DOHH2 (cell line): ENCODE measurements around the gene IL13RA2.
A peak's percentile ranks its signal among the peaks of the same experiment; 100 is the strongest.

Source experiments
- H3F3A ChIP-seq: fragments of 200-600 bp; sonication (generic), shearing (Covaris generic); 2 replicates; pipeline ENCODE4 v1.6.0; 2016; ENCODE audit warnings: antibody characterized with exemption, mild to moderate bottlenecking; ENCODE audit not compliant: control insufficient read depth, insufficient read depth
- H3K27ac ChIP-seq: fragments of 200-600 bp; sonication (generic); 2 replicates; pipeline ENCODE4 v1.5.1; 2014; ENCODE audit warnings: low read depth, mild to moderate bottlenecking, low read length, moderate library complexity
- H3K27me3 ChIP-seq: fragments of 200-600 bp; sonication (generic); 2 replicates; pipeline ENCODE4 v1.6.1; 2014; ENCODE audit warnings: mild to moderate bottlenecking, low read length, mixed read lengths; ENCODE audit not compliant: control insufficient read depth
- H3K36me3 ChIP-seq: fragments of 200-600 bp; sonication (generic); 2 replicates; pipeline ENCODE4 v1.6.1; 2014; ENCODE audit warnings: mild to moderate bottlenecking, low read length, moderate library complexity, mixed read lengths; ENCODE audit not compliant: control insufficient read depth
- H3K4me1 ChIP-seq: fragments of 200-600 bp; sonication (generic); 2 replicates; pipeline ENCODE4 v1.6.1; 2014; ENCODE audit warnings: mild to moderate bottlenecking, low read length, mixed read lengths; ENCODE audit not compliant: control insufficient read depth
- H3K4me2 ChIP-seq: fragments of 200-600 bp; sonication (generic); 2 replicates; pipeline ENCODE4 v1.6.0; 2014; ENCODE audit warnings: mild to moderate bottlenecking, low read length, moderate library complexity
- H3K4me3 ChIP-seq: fragments of 200-600 bp; sonication (generic); 2 replicates; pipeline ENCODE4 v1.5.1; 2014; ENCODE audit warnings: mild to moderate bottlenecking, low read length, mixed read lengths
- H3K79me2 ChIP-seq: fragments of 200-600 bp; sonication (generic); 2 replicates; pipeline ENCODE4 v1.6.1; 2014; ENCODE audit warnings: mild to moderate bottlenecking, low read length, mixed read lengths; ENCODE audit not compliant: control insufficient read depth
- H3K9me2 ChIP-seq: fragments of 200-600 bp; sonication (generic); replicated peaks from 2 replicates; pipeline ENCODE4 v1.6.1; 2014; ENCODE audit warnings: mild to moderate bottlenecking, low read length, mixed read lengths; ENCODE audit not compliant: control insufficient read depth
- H3K9me3 ChIP-seq: fragments of 200-600 bp; sonication (generic); 2 replicates; pipeline ENCODE4 v1.6.1; 2014; ENCODE audit warnings: antibody characterized with exemption, low read length, mixed read lengths; ENCODE audit not compliant: control insufficient read depth, insufficient read depth
- H4K20me1 ChIP-seq: fragments of 200-600 bp; sonication (generic); 2 replicates; pipeline ENCODE4 v1.6.0; 2014; ENCODE audit warnings: low read depth, mild to moderate bottlenecking, antibody characterized with exemption, low read length, moderate library complexity; ENCODE audit not compliant: control insufficient read depth, insufficient read depth
- EZH2phosphoT487 ChIP-seq: fragments of 200-600 bp; sonication (generic); IDR thresholded peaks from 2 replicates; pipeline ENCODE4 v1.6.1; 2017; ENCODE audit warnings: borderline replicate concordance, mild to moderate bottlenecking, antibody characterized with exemption, low read length, moderate library complexity, mixed read lengths
- TF ChIP-seq, protein P1 (sequence below): fragments of 200-600 bp; sonication (generic); IDR thresholded peaks from one replicate; pipeline ENCODE4 v1.5.1; 2014; ENCODE audit warnings: antibody characterized with exemption, mild to moderate bottlenecking, low read depth, low read length; ENCODE audit not compliant: poor library complexity, severe bottlenecking

The IL13RA2 gene

DNA sequence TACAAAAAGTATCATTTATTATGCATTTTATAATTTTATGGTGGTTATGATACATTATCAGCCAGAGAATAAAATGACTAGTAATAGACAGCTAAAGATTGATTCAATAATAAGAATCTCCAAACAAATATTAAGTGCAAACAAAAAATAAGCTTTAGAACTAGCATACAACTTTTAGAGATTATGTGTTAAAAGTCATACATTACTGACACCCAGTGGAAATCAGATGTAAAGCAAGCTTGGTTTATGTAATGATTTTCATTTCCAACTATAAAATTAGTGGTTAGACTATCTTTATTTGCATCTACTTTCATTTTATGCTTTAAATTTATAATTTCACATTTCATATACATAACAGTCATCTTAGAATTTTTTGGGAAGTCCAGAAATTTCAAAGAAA lies 57.7 kb downstream of the IL13RA2 start:
- Histone ChIP-seq H3K4me2 (no peak overlapping the region), H3K9me2 (no peaks in the 10 kb centered on the region), H3K27ac (no peak overlapping the region), H3K36me3 (no peaks in the 10 kb centered on the region), H3K4me3 (no peak overlapping the region), H3K4me1 (no peaks in the 10 kb centered on the region), H3F3A (no peaks in the 10 kb centered on the region), H3K79me2 (no peaks in the 10 kb centered on the region), H3K9me3 (no peaks in the 10 kb centered on the region), H3K27me3 (no peaks in the 10 kb centered on the region), H4K20me1 (no peaks in the 10 kb centered on the region)
- TF ChIP-seq, protein P1, sequence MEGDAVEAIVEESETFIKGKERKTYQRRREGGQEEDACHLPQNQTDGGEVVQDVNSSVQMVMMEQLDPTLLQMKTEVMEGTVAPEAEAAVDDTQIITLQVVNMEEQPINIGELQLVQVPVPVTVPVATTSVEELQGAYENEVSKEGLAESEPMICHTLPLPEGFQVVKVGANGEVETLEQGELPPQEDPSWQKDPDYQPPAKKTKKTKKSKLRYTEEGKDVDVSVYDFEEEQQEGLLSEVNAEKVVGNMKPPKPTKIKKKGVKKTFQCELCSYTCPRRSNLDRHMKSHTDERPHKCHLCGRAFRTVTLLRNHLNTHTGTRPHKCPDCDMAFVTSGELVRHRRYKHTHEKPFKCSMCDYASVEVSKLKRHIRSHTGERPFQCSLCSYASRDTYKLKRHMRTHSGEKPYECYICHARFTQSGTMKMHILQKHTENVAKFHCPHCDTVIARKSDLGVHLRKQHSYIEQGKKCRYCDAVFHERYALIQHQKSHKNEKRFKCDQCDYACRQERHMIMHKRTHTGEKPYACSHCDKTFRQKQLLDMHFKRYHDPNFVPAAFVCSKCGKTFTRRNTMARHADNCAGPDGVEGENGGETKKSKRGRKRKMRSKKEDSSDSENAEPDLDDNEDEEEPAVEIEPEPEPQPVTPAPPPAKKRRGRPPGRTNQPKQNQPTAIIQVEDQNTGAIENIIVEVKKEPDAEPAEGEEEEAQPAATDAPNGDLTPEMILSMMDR: peak; percentile 19
- no peak for TF ChIP-seq EZH2phosphoT487
